Activated CD4-positive, alpha-beta T cell treated with anti-CD3 and anti-CD28 coated beads for 4 hours (primary cell): ENCODE measurements around the gene MCF2L2.

Experiments
- DNase-seq, 2 donors: peaks; one replicate each; pipeline ENCODE4 v3.0.0-alpha.2; 2020

The MCF2L2 gene

GRCh38 chr3:183318877-183319276 is 109.5 kb downstream of the MCF2L2 start:
- no peak for DNase-seq

- no peak for DNase-seq
Measured at GRCh38 chr3:183317886-183318865, 110.2 kb downstream of the MCF2L2 start.

DNA sequence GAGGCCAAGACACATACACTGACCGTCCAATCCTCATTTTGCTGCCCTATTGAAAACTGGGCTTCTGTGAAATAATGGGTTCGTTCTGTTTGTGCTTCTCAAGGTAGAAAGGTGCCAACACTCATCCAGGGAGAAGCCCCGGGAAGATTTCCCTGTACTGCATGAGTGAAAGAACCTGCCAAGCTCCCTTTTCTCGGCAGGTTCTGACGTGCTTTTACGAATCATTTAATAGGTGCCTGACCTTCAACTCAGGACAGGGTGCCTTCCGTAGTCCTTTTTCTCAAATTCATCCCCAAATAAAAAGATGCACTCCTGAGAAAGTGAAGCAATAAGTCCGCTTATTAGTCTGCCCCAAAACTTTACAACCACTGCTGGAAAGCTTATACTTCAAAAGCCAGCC is 111.1 kb downstream of the MCF2L2 start:
- no peak for DNase-seq

GRCh38 chr3:183315739-183316138 is 112.7 kb downstream of the MCF2L2 start:
- DNase-seq: no peak

GRCh38 chr3:183313764-183314163 is 114.7 kb downstream of the MCF2L2 start:
- DNase-seq: no peak

GRCh38 chr3:183313351-183313750 is 115.1 kb downstream of the MCF2L2 start:
- no peak for DNase-seq

- no peak for DNase-seq
Measured at GRCh38 chr3:183312433-183312832, 116.0 kb downstream of the MCF2L2 start.

DNA sequence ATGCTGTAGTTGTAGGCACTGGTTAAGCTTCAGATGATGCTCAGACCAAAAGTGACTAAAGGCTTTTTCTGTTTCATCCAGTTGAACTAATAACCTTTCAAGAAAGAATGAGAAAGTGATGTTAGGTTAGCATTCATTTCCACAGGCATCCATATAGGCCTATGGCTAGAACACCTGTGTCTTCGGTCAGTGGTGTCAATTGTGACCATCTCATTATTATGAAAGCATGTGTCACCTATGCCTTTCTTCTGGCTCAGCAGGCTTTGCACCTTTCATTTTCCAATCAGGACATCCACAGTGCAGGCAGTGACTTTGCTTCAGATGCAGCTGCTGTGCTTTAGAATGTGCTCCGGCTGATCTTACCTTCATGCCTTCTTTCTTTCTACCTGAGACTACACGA is 117.5 kb downstream of the MCF2L2 start:
- DNase-seq: no peak

DNA sequence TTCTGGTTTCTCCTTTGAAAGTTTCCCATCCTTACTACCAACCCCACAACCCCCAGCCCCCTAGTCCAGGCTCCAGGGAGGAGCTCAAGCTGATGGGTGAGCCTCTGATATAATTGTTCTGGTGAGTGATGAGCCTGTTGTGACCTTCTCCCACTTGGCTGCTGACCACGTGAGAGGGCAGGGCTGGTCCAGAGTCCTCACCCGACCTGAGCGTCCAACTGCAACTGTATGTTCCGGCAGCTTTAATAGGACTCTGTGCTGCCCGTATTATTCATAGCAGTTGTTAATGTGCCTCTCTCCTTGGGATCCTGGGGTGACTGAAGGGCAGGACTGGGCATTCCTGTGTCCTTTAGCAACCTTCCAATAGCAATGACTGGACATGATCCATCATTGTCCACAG is 119.1 kb downstream of the MCF2L2 start:
- no peak for DNase-seq

- no peak for DNase-seq
Measured at GRCh38 chr3:183308751-183309150, 119.7 kb downstream of the MCF2L2 start.

GRCh38 chr3:183307749-183308148 is 120.7 kb downstream of the MCF2L2 start:
- DNase-seq: no peak

GRCh38 chr3:183306798-183307671 is 121.4 kb downstream of the MCF2L2 start:
- peak; percentile 25 to 38 for DNase-seq

DNA sequence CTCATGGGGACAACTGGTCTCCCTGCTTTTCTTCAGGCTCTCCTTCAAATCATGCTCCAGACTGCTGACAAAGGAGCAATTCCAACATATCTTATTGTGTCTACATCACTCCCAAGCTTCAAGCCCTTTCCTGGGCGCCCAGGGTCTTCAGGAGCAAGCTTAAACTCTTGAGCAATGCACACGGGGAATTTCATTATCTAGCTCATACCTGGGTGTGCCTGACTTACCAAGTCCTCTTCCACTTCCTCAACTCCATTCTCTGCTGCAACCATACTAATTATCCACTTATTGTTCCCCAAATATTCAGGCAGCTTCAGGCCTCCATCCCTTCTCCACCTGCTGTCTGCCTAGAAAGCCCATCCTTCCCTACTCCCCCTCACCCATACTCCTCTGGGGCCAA is 124.7 kb downstream of the MCF2L2 start:
- DNase-seq: no peak

GRCh38 chr3:183301937-183302580 is 126.4 kb downstream of the MCF2L2 start:
- no peak for DNase-seq

GRCh38 chr3:183300996-183301562 is 127.3 kb downstream of the MCF2L2 start:
- DNase-seq: no peak

DNA sequence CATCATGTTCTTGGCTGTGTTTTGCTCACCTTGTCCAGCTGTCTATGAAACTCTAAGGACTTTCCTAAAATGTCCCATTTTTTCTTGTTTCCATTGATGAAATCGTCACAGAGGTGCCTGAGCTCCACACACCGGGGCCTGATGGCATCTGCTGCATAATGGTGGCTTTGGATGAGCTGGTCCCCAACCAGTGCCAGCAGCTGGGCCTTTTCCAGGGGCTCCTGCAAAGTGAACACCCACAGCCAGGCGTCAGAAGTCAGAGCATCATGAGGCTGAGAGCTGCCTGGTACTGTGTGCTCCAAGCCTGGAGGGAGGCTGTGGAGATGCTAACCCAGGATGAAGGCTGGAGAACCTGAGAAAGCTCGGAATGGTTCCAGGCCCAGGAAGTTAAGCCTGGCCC is 128.4 kb downstream of the MCF2L2 start:
- DNase-seq: no peak

- no peak for DNase-seq
Measured at GRCh38 chr3:183298701-183299153, 129.7 kb downstream of the MCF2L2 start.

DNA sequence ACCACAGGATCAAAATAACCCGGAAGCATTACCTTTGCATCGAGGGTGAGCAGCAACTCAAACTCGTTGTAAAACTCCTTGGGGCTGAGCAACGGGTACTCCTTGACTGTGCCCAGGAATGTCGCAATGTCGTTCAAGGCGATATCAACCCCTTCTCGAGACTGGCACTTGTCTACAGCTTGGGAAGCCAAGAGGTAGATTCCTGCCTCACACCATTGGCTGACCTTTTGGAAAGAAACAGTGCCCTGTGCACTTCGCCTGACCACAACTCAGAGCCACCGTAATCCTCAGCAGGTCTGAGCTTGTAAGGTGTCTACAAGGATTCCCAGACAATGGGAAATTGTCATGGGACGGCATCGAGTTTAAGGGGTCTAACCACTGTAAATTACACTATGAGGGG is 131.5 kb downstream of the MCF2L2 start:
- DNase-seq: no peak

GRCh38 chr3:183295211-183295610 is 133.2 kb downstream of the MCF2L2 start:
- DNase-seq: no peak

DNA sequence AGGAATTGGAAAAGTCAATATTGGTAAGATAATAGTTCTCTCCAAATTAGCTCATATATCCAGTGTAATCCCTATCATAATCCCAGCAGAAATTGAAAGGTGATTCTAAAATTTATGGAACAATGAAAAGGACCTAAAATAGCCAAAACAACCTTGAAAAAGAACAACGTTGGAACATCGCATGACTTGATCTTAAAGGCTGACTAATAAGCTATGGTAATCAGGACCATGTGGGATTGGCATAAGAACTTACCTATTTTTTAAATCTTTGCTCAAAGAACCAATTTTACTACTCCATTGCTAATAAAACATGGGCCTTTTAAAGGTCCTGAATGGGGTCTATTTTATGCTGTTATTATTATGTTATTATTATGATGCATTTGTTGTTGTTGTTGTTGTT is 134.5 kb downstream of the MCF2L2 start:
- DNase-seq: no peak

DNA sequence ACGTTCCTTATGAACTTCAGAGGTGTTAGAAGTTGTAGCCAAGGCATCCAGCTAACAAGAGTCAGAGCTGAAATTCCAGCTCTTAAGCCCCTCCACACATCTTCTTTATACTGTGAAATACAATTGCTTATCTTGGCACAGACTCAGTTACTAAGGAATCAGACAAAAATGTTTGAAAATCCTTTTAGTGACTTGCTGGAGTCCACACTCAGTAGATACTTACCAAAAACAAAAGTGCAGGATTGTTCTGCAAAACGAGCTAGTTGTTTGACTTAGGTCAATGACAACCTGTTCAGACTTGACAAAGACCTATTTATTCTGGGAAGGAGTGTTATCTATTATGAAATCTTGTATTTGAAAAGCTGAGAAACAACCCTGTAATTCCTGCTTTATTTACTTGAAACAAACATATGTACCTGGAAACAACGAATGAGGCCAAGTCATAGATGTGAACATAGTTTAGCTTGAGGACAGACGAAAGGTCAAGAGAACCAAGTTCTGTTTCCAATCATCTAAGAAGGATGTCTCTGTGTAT is 136.9 kb downstream of the MCF2L2 start:
- no peak for DNase-seq

- DNase-seq: no peak
Measured at GRCh38 chr3:183290216-183290615, 138.2 kb downstream of the MCF2L2 start.
